RCC 7860 (cell line): ENCODE results near the gene ARMC9.

Experiments used
- DNase-seq: peaks from one replicate; pipeline ENCODE4 v3.0.0-alpha.2; 2015; ENCODE audit warnings: low spot score
- FAIRE-seq: peaks from 2 replicates; lab custom pipeline; 2012; peaks lifted over from hg19 to GRCh38; lab: Jason Lieb, UNC

ARMC9 gene

DNA sequence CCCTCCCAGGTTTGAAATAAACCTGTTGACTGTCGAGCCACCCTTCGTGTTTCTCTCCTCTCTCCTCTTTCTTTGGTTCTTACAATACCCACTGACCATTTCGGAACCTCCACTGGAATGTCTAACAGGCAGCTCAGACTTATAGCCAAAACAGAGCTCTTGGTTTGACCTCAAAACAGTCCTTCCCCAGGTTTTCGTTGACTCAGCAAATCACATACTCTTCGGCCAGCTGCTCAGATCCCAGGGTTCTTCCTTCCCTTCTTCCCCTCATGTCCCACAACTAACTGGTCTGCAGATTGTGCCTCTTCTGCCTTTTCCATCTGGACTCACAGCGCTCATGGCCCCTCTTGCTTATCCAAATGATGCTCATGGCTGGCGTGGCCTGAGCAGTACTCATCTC is 4.7 kb downstream of the ARMC9 start:
- DNase-seq (no peak), FAIRE-seq (no peak)

- FAIRE-seq: no peak
- DNase-seq: no peak
Measured at GRCh38 chr2:231204146-231204545, 5.7 kb downstream of the ARMC9 start.

- DNase-seq: no peak
- no peak for FAIRE-seq
Measured at GRCh38 chr2:231204581-231204980, 6.2 kb downstream of the ARMC9 start.

GRCh38 chr2:231207734-231208133 is 9.3 kb downstream of the ARMC9 start:
- DNase-seq: no peak
- no peak for FAIRE-seq

GRCh38 chr2:231210782-231211181 is 12.4 kb downstream of the ARMC9 start:
- DNase-seq: no peak
- FAIRE-seq: no peak

- DNase-seq: no peak
- FAIRE-seq: no peak
Measured at GRCh38 chr2:231211486-231211885, 13.1 kb downstream of the ARMC9 start.

DNA sequence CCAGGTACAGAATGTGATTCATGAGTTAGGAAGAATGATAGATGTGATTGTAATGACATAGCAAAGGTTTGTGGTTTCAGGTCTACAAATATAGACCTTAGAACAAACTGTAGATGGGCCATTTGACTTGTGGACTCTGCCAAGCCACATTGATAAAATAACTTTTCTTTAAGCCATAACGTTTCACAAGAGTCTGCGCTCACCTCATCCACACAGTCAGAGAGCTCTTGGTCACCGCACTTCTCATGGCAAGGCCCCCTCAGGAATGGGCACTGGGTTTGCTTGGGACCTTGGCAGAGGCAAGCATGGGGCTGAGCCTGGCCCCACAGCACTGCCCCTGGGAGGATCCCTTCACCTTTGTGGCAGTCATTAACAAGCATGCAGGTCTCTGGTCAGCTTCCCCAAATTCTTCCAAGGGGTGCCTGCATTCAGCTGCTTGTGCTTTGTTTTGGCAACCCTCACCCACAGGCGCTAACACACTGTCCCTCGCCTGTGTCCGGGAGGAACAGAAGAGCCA is 14.0 kb downstream of the ARMC9 start:
- peak; percentile 95 for FAIRE-seq
- DNase-seq: peak; percentile 89

- DNase-seq (peak; percentile 33), FAIRE-seq (no peak)
Measured at GRCh38 chr2:231213931-231214642, 15.7 kb downstream of the ARMC9 start.

GRCh38 chr2:231218366-231218765 is 19.9 kb downstream of the ARMC9 start:
- FAIRE-seq (no peak), DNase-seq (no peak)

GRCh38 chr2:231219289-231219688 is 20.9 kb downstream of the ARMC9 start:
- no peak for DNase-seq
- no peak for FAIRE-seq

- FAIRE-seq (no peak), DNase-seq (no peak)
Measured at GRCh38 chr2:231221761-231222160, 23.3 kb downstream of the ARMC9 start.

- FAIRE-seq (no peak), DNase-seq (no peak)
Measured at GRCh38 chr2:231222318-231223000, 24.0 kb downstream of the ARMC9 start.

DNA sequence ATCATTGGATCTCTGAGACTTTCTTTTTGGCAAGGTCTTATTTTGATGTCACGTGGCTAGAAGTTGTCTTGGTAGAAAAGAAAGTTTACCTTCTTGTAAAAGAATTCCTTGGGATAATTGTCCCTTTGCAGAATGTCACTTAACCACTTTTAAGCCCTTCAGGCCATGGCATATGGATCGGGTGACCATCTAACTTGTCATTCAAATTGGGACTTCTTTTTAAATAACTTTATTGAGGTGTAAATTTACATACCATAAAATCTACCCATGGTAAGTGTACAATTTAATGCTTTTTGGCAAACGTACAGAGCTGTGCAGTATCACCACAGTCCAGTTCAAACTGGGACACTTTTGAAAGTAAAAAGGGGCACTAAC is 24.6 kb downstream of the ARMC9 start:
- DNase-seq: no peak

GRCh38 chr2:231223458-231223976 is 25.1 kb downstream of the ARMC9 start:
- FAIRE-seq (no peak), DNase-seq (no peak)

More for the DNA sequence above, 24.6 kb downstream of the ARMC9 start:
- no peak for FAIRE-seq

- DNase-seq: peak; percentile 85
- peak; percentile 88 for FAIRE-seq
Measured at GRCh38 chr2:231227310-231228162, 29.1 kb downstream of the ARMC9 start.

DNA sequence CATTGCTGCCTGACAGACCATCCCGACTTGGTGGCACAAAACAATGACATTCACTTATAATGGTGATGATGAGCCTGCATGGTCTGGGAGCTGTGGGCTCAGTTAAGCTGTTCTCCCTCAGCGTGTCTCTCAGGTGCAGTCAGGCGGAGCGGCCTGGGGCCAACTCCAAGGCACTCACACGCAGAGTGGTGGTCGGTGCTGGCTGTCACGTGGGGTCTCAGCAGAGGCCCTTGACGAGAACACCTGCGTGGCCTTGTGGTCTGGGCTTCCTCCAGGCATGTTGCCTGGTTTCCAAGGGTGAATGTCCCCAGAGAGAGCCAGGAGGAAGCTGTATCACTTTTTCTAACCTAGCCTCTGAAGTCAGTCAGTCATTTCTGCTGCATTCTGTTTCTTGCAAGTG is 29.8 kb downstream of the ARMC9 start:
- DNase-seq (peak; percentile 85), FAIRE-seq (peak; percentile 92)

DNA sequence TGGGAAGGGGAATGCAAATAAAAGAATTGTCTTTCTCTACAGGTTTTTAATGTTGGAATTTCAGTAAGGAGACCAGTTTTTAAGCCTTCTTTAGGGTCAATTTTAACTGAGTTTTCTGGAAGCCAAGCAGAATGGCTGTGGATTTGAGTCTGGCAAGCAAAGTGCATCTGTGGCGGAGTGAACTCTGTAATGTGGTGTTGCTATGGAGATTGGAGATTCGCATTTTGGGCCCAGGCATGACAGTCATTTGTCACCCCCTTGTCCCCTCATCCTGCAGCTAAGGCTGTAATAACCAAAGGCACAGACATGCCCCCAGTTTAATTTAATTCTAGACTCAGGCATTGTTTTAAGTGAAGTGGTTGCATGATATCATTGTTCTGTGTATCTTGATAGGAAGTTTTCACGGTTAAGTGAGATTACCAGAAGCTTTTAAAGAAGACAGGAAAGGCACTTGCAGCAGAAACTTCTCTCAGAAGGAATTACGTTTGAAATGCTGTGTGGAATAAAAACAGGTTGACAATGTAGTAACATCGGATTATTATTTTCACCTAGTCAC is 30.6 kb downstream of the ARMC9 start:
- no peak for FAIRE-seq

GRCh38 chr2:231235217-231235616 is 36.8 kb downstream of the ARMC9 start:
- DNase-seq: no peak
- FAIRE-seq: no peak

More for the DNA sequence above, 30.6 kb downstream of the ARMC9 start:
- DNase-seq: peak; percentile 49

- FAIRE-seq (no peak), DNase-seq (no peak)
Measured at GRCh38 chr2:231238689-231239088, 40.3 kb downstream of the ARMC9 start.

GRCh38 chr2:231239751-231240150 is 41.3 kb downstream of the ARMC9 start:
- DNase-seq (no peak), FAIRE-seq (no peak)
